ENCODE results near the gene CLEC7A.

CLEC7A gene

GRCh38 chr12:10142976-10143589, 13.1 kb upstream of the CLEC7A start:
- in situ Hi-C loops (cut with MboI; ENCODE audit: low sequenced_read_pairs), result loop anchor here (25.0 kb wide), 3 partner anchors 106 to 331 kb away; partner anchors contain the start of genes CLEC2A and CLEC9A

- in situ Hi-C loops (cut with MboI; ENCODE audit: low sequenced_read_pairs), result loop anchor here (25.0 kb wide), 3 partner anchors 103 to 328 kb away; partner anchors contain the start of genes CLEC2A and CLEC9A
These were observed 10.0 kb upstream of the CLEC7A start for GRCh38 chr12:10140001-10140400.

GRCh38 chr12:10136637-10137205, 6.7 kb upstream of the CLEC7A start:
- in situ Hi-C loops (cut with MboI; ENCODE audit: low sequenced_read_pairs), result loop anchor here (10.0 to 25.0 kb wide), 4 partner anchors 99 to 392 kb away; partner anchors contain the start of genes CLEC2A and CLEC9A

- in situ Hi-C loops (cut with MboI; ENCODE audit: low sequenced_read_pairs), result loop anchor here (10.0 to 25.0 kb wide), 4 partner anchors 98 to 390 kb away; partner anchors contain the start of genes CLEC2A and CLEC9A
These were observed 5.1 kb upstream of the CLEC7A start for GRCh38 chr12:10135126-10135525.

GRCh38 chr12:10132850-10133370, 2.9 kb upstream of the CLEC7A start:
- in situ Hi-C loops (cut with MboI; ENCODE audit: low sequenced_read_pairs), result loop anchor here (10.0 to 25.0 kb wide), 4 partner anchors 96 to 388 kb away; partner anchors contain the start of genes CLEC2A and CLEC9A

- in situ Hi-C loops (cut with MboI; ENCODE audit: low sequenced_read_pairs), result loop anchor here (10.0 to 25.0 kb wide), 4 partner anchors 94 to 386 kb away; partner anchors contain the start of genes CLEC2A and CLEC9A
These were observed 1.2 kb upstream of the CLEC7A start for GRCh38 chr12:10131111-10131690.

- in situ Hi-C loops (cut with MboI; ENCODE audit: low sequenced_read_pairs), result loop anchor here (25.0 kb wide), 3 partner anchors 91 to 316 kb away; partner anchors contain the start of genes CLEC2A and CLEC9A
These were observed 1.3 kb downstream of the CLEC7A start for GRCh38 chr12:10128687-10129086.

- in situ Hi-C loops (cut with MboI; ENCODE audit: low sequenced_read_pairs), result loop anchor here (25.0 kb wide), 3 partner anchors 89 to 314 kb away; partner anchors contain the start of genes CLEC2A and CLEC9A
These were observed 3.6 kb downstream of the CLEC7A start for GRCh38 chr12:10126413-10126812.

GRCh38 chr12:10122689-10123088, 7.3 kb downstream of the CLEC7A start:
- in situ Hi-C loops (cut with MboI; ENCODE audit: low sequenced_read_pairs), result no loop called here

- in situ Hi-C loops (cut with MboI; ENCODE audit: low sequenced_read_pairs), result no loop called here
These were observed 8.7 kb downstream of the CLEC7A start for GRCh38 chr12:10121278-10121677.

- in situ Hi-C loops (cut with MboI; ENCODE audit: low sequenced_read_pairs), result no loop called here
These were observed 10.9 kb downstream of the CLEC7A start for GRCh38 chr12:10119066-10119465.

GRCh38 chr12:10115890-10116289, 14.1 kb downstream of the CLEC7A start:
- in situ Hi-C loops (cut with MboI; ENCODE audit: low sequenced_read_pairs), result no loop called here

GRCh38 chr12:10115311-10115710, 14.7 kb downstream of the CLEC7A start:
- in situ Hi-C loops (cut with MboI; ENCODE audit: low sequenced_read_pairs), result no loop called here

GRCh38 chr12:10113920-10114319, 16.1 kb downstream of the CLEC7A start:
- in situ Hi-C loops (cut with MboI; ENCODE audit: low sequenced_read_pairs), result no loop called here

- in situ Hi-C loops (cut with MboI; ENCODE audit: low sequenced_read_pairs), result no loop called here
These were observed 16.9 kb downstream of the CLEC7A start for GRCh38 chr12:10113075-10113474.

- in situ Hi-C loops (cut with MboI; ENCODE audit: low sequenced_read_pairs), result no loop called here
These were observed 18.5 kb downstream of the CLEC7A start for GRCh38 chr12:10111451-10111850.

- in situ Hi-C loops (cut with MboI; ENCODE audit: low sequenced_read_pairs), result no loop called here
These were observed 19.6 kb downstream of the CLEC7A start for GRCh38 chr12:10110256-10110844.

- in situ Hi-C loops (cut with MboI; ENCODE audit: low sequenced_read_pairs), result no loop called here
These were observed 27.7 kb downstream of the CLEC7A start for GRCh38 chr12:10102322-10102721.

- in situ Hi-C loops (cut with MboI; ENCODE audit: low sequenced_read_pairs), result no loop called here
These were observed 28.3 kb downstream of the CLEC7A start for GRCh38 chr12:10101648-10102220.

- in situ Hi-C loops (cut with MboI; ENCODE audit: low sequenced_read_pairs), result no loop called here
These were observed 28.9 kb downstream of the CLEC7A start for GRCh38 chr12:10101042-10101579.
